ENCODE data around the gene DYNC1LI2. TPM values are rescaled to one million over a fixed set of nuclear protein-coding genes. Genes with fewer than 3 reads are reported as not detected.

DYNC1LI2 gene
- total and polyA plus RNA-seq, 10 of the 15 experiments (the other 5 are each of a cell fraction or from before 2014, with no cell fraction given), result 6.0 to 46.5 (median 33.7) TPM

DNA sequence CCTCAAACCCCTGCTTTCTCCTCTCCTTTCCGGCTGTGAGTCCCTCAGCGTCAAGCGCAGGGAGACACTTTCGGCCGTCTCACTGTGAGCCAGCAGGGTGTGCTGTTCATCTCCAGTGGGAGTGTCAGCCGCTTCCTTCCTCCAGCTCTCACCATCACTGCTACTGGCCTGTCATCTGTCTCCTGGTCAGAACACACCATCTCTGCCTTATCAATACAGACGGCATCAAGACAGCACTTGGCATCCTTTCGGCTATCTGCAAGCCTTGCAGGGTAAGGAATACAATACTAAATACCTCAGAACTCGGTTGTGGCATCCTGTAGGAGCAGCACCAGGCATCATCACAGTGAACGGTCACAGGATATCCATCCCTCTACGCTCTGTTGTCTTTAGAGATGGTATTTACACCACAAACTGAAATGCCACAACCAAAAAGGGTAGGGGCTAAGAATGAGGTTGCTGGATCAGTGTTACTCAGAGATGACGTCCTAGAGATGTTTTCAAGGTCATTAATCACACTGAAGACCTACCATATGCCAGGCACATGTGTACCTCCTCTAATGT lies 34.2 kb downstream of the DYNC1LI2 start:
- WGBS (ENCODE audit: insufficient coverage, insufficient replicate concordance, low lambda C conversion rate, missing lambda C conversion rate), result 86% methylated on average over 12 of the region's 12 CpGs
- RAD21 ChIA-PET (ENCODE audit: unreplicated experiment), result no interaction called here

More for the DNA sequence above, 34.2 kb downstream of the DYNC1LI2 start:
- in situ Hi-C loops (cut with MboI), result no loop called here
- DNase-seq (ENCODE audit: low read depth, low spot score), result no peak
- H3K9ac ChIP-seq (ENCODE audit: control insufficient read depth, insufficient read depth, low read length), result no peak overlapping the region
- POLR2A ChIA-PET, result no interaction called here
- H4K20me1 ChIP-seq (ENCODE audit: control insufficient read depth, insufficient read depth), result 0 out of 2 replicates have a peak, but pooled peaks cover 2% of the 10 kb centered on the region
- H2AFZ ChIP-seq (ENCODE audit: control insufficient read depth, low read depth, low read length), result no peak overlapping the region
- SMC1A ChIA-PET (ENCODE audit: uncharacterized antibody, unreplicated experiment), result no interaction called here
- FAIRE-seq, result peak; percentile 31
- TF ChIP-seq POLR2A (IDR thresholded peaks at IDR 0.05; ENCODE audit: low read depth, low read length) (peak; percentile 49; the same call in 1 of the 2 replicates), TBL1XR1 (IDR thresholded peaks at IDR 0.05; ENCODE audit: low read depth, low read length) (no peak)
- TF ChIP-seq, protein P1, sequence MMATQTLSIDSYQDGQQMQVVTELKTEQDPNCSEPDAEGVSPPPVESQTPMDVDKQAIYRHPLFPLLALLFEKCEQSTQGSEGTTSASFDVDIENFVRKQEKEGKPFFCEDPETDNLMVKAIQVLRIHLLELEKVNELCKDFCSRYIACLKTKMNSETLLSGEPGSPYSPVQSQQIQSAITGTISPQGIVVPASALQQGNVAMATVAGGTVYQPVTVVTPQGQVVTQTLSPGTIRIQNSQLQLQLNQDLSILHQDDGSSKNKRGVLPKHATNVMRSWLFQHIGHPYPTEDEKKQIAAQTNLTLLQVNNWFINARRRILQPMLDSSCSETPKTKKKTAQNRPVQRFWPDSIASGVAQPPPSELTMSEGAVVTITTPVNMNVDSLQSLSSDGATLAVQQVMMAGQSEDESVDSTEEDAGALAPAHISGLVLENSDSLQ (IDR thresholded peaks at IDR 0.05), result no peak
- TF ChIP-seq, protein P2, sequence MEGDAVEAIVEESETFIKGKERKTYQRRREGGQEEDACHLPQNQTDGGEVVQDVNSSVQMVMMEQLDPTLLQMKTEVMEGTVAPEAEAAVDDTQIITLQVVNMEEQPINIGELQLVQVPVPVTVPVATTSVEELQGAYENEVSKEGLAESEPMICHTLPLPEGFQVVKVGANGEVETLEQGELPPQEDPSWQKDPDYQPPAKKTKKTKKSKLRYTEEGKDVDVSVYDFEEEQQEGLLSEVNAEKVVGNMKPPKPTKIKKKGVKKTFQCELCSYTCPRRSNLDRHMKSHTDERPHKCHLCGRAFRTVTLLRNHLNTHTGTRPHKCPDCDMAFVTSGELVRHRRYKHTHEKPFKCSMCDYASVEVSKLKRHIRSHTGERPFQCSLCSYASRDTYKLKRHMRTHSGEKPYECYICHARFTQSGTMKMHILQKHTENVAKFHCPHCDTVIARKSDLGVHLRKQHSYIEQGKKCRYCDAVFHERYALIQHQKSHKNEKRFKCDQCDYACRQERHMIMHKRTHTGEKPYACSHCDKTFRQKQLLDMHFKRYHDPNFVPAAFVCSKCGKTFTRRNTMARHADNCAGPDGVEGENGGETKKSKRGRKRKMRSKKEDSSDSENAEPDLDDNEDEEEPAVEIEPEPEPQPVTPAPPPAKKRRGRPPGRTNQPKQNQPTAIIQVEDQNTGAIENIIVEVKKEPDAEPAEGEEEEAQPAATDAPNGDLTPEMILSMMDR (IDR thresholded peaks at IDR 0.05 in 2 of 3, conservative IDR thresholded peaks at IDR 0.05 in 1 of 3; ENCODE audit: control insufficient read depth in 2 of 3, extremely low read depth in 1 of 3, insufficient read depth in 1 of 3, low read depth in 3 of 3, low read length in 3 of 3), result peak; percentile 23 to 34 (median 25); a peak in 4 of 6 replicates
- TF ChIP-seq, protein P3, sequence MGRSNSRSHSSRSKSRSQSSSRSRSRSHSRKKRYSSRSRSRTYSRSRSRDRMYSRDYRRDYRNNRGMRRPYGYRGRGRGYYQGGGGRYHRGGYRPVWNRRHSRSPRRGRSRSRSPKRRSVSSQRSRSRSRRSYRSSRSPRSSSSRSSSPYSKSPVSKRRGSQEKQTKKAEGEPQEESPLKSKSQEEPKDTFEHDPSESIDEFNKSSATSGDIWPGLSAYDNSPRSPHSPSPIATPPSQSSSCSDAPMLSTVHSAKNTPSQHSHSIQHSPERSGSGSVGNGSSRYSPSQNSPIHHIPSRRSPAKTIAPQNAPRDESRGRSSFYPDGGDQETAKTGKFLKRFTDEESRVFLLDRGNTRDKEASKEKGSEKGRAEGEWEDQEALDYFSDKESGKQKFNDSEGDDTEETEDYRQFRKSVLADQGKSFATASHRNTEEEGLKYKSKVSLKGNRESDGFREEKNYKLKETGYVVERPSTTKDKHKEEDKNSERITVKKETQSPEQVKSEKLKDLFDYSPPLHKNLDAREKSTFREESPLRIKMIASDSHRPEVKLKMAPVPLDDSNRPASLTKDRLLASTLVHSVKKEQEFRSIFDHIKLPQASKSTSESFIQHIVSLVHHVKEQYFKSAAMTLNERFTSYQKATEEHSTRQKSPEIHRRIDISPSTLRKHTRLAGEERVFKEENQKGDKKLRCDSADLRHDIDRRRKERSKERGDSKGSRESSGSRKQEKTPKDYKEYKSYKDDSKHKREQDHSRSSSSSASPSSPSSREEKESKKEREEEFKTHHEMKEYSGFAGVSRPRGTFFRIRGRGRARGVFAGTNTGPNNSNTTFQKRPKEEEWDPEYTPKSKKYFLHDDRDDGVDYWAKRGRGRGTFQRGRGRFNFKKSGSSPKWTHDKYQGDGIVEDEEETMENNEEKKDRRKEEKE (IDR thresholded peaks at IDR 0.05), result no peak
- no peaks in the 10 kb centered on the region for H3K9me3 ChIP-seq (replicated peaks; ENCODE audit: control insufficient read depth, insufficient read depth, low read length)
- BruUV-seq (replicated peaks), result no TSS peak
- no peaks in the 10 kb centered on the region for H3K27me3 ChIP-seq (replicated peaks in 1 of 2; ENCODE audit: control insufficient read depth in 2 of 2, insufficient read depth in 2 of 2, low read length in 1 of 2)
- no peak overlapping the region for H3K27ac ChIP-seq (ENCODE audit: control insufficient read depth, insufficient read depth)
- no peaks in the 10 kb centered on the region for H3K79me2 ChIP-seq (ENCODE audit: control insufficient read depth, insufficient read depth, low read length)
- H3K4me2 ChIP-seq (ENCODE audit: control insufficient read depth, insufficient read depth), result no peak overlapping the region
- no peak overlapping the region for H3K4me3 ChIP-seq
- ATAC-seq, result peak; percentile 75
- no peaks in the 10 kb centered on the region for H3K4me1 ChIP-seq (ENCODE audit: control insufficient read depth, insufficient read depth, low read length)
- CTCF ChIA-PET, result interaction anchor here (1.0 to 1.5 kb wide), 2 partner anchors 109 to 156 kb away, joined by 3 to 5 read pairs; no protein-coding TSS in a partner anchor
- no peaks in the 10 kb centered on the region; a peak in 2 of 4 replicates for H3K36me3 ChIP-seq (ENCODE audit: control insufficient read depth in 2 of 2, insufficient read depth in 2 of 2, low read length in 1 of 2)
- intact Hi-C loops (cut with micrococcal nuclease; ENCODE audit: unreplicated experiment), result no loop called here
